ENCODE measurements around the gene MRPL24.

- TF ChIP-seq CTCF (IDR thresholded peaks at IDR 0.05 in 4 of 5, conservative IDR thresholded peaks at IDR 0.05 in 1 of 5): no peak
- TF ChIP-seq POLR2A (IDR thresholded peaks at IDR 0.05): no peak
Observed at GRCh38 chr1:156760092-156760795, 19.4 kb upstream of the MRPL24 start.

Data from gastrocnemius medialis (tissue), 4 donors.